HL-60 (cell line): ENCODE data around the gene SLC25A26.

Source experiments
- DNase-seq, 2 experiments: peaks; one replicate each; pipeline ENCODE4 v3.0.0-alpha.2; 2010 to 2020; ENCODE audit warnings: low read depth in 1 of 2, low spot score in 1 of 2
- H3K27ac ChIP-seq: fragments of 250-450 bp; sonication (Bioruptor Pico); replicated peaks from 2 replicates; pipeline ENCODE4 v1.5.1; 2020; ENCODE audit warnings: mild to moderate bottlenecking, moderate library complexity
- H3K27me3 ChIP-seq: fragments of 250-450 bp; sonication (Bioruptor Pico); 2 replicates; pipeline ENCODE4 v1.5.1; 2021; ENCODE audit warnings: mild to moderate bottlenecking, moderate library complexity; ENCODE audit not compliant: insufficient read depth, poor library complexity, severe bottlenecking
- H3K4me3 ChIP-seq: replicated peaks from 2 replicates; pipeline ENCODE4 v1.5.1; 2011; ENCODE audit warnings: mild to moderate bottlenecking, control low read depth, low read length; ENCODE audit not compliant: insufficient read depth
- CTCF ChIP-seq: IDR thresholded peaks from one replicate; pipeline ENCODE4 v1.5.1; 2011; ENCODE audit warnings: low read length, control low read depth, inconsistent platforms; ENCODE audit not compliant: insufficient read depth
- GABPA ChIP-seq: IDR thresholded peaks from 2 replicates; pipeline ENCODE4 v1.6.1; 2012; ENCODE audit warnings: low read depth
- POLR2AphosphoS5 ChIP-seq: IDR thresholded peaks from 2 replicates; pipeline ENCODE4 v1.6.1; 2012; ENCODE audit warnings: low read depth
- REST ChIP-seq: IDR thresholded peaks from 2 replicates; pipeline ENCODE4 v1.6.1; 2012; ENCODE audit warnings: low read depth; ENCODE audit not compliant: insufficient replicate concordance
- SPI1 ChIP-seq: IDR thresholded peaks from 2 replicates; pipeline ENCODE4 v1.6.1; 2012; ENCODE audit warnings: low read depth, mild to moderate bottlenecking, borderline replicate concordance

The SLC25A26 gene

GRCh38 chr3:66256806-66257205 lies 36.0 kb downstream of the SLC25A26 start:
- H3K27ac ChIP-seq: no peak overlapping the region
- TF ChIP-seq SPI1 (no peak), GABPA (no peak), REST (no peak), POLR2AphosphoS5 (no peak), CTCF (no peak)
- H3K4me3 ChIP-seq: no peak overlapping the region
- H3K27me3 ChIP-seq: no peaks in the 10 kb centered on the region
- DNase-seq: no peak

- DNase-seq: no peak
- no peaks in the 10 kb centered on the region for H3K27me3 ChIP-seq
- TF ChIP-seq REST (no peak), POLR2AphosphoS5 (no peak), SPI1 (no peak), GABPA (no peak), CTCF (no peak)
Observed at GRCh38 chr3:66259566-66260255, 38.9 kb downstream of the SLC25A26 start.

GRCh38 chr3:66260431-66260830 lies 39.6 kb downstream of the SLC25A26 start:
- TF ChIP-seq SPI1 (no peak), GABPA (no peak), CTCF (no peak), POLR2AphosphoS5 (no peak), REST (no peak)
- Histone ChIP-seq H3K4me3 (no peak overlapping the region), H3K27me3 (no peaks in the 10 kb centered on the region), H3K27ac (no peak overlapping the region)
- DNase-seq: no peak

More at GRCh38 chr3:66259566-66260255, 38.9 kb downstream of the SLC25A26 start:
- H3K27ac ChIP-seq: no peak overlapping the region
- no peak overlapping the region for H3K4me3 ChIP-seq
